Ishikawa (cell line): ENCODE results near the gene PIK3AP1.

Source experiments
- EP300 ChIP-seq: IDR thresholded peaks from 2 replicates; pipeline ENCODE4 v1.6.1; 2012; ENCODE audit warnings: borderline replicate concordance
- TEAD4 ChIP-seq: IDR thresholded peaks from 2 replicates; pipeline ENCODE4 v1.6.1; 2012
- USF1 ChIP-seq: IDR thresholded peaks from 2 replicates; pipeline ENCODE4 v1.6.1; 2012
- YY1 ChIP-seq: IDR thresholded peaks from 2 replicates; pipeline ENCODE4 v1.6.1; 2012; ENCODE audit warnings: low read depth
- TF ChIP-seq, protein P1 (sequence below): IDR thresholded peaks from 2 replicates; pipeline ENCODE4 v1.6.1; 2012

DNA sequence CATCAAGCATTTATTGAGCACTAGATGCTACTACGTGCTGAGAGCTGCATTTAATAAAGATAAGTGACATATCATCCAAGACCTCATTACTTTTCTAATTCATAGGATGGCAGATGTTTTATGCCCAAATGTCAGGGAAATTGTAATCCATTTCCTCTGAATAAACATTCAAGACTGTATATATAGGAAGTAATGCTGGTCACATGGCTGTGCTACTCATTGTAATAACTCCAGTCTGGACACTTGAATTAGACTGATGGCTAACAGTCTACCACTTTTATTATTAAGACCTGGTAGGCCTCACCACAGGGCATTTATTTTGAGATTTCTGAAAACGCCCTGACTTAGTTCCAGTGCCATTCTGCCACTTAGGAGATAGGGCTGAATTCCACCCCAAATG lies 36.6 kb downstream of the PIK3AP1 start:
- TF ChIP-seq EP300 = no peak
- no peak for TF ChIP-seq USF1
- no peak for TF ChIP-seq YY1
- no peak for TF ChIP-seq TEAD4
- TF ChIP-seq, protein P1, sequence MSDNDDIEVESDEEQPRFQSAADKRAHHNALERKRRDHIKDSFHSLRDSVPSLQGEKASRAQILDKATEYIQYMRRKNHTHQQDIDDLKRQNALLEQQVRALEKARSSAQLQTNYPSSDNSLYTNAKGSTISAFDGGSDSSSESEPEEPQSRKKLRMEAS = no peak
